OCI-LY3 (cell line): ENCODE data around the gene THRAP3.
"Not testable (repeated sequence)": the region's sequence is repeated elsewhere in the genome, so short reads cannot be mapped to it uniquely, and the experiment has no call there.

Experiments
- CTCF ChIP-seq: fragments of 200-600, 300-600 bp; sonication (generic); IDR thresholded peaks from 2 replicates; pipeline ENCODE4 v1.5.1; 2014; ENCODE audit warnings: antibody characterized with exemption, low read length, low read depth
- EZH2phosphoT487 ChIP-seq: fragments of 200-600 bp; shearing (Covaris generic); IDR thresholded peaks from 2 replicates; pipeline ENCODE4 v1.6.1; 2018; ENCODE audit warnings: antibody characterized with exemption, mixed run types, low read depth

GRCh38 chr1:36252482-36252824, 28.2 kb downstream of the THRAP3 start:
- TF ChIP-seq CTCF, EZH2phosphoT487: not testable (repeated sequence)
